ENCODE data around the gene RPTOR. TPM values are rescaled to one million over a fixed set of nuclear protein-coding genes. Genes with fewer than 3 reads are reported as not detected.

RPTOR gene
- total RNA-seq, 1 experiment from 2014 or later = 19.7 TPM

GRCh38 chr17:80822021-80822699 is 277.5 kb downstream of the RPTOR start:
- no peak for DNase-seq (ENCODE audit: extremely low read depth, low read depth)

- DNase-seq (ENCODE audit: extremely low read depth, low read depth) = no peak
These were observed 278.2 kb downstream of the RPTOR start for GRCh38 chr17:80822700-80823410.

GRCh38 chr17:80824549-80825470 is 280.2 kb downstream of the RPTOR start:
- DNase-seq (ENCODE audit: extremely low read depth, low read depth) = no peak

GRCh38 chr17:80825471-80826345 is 281.1 kb downstream of the RPTOR start:
- DNase-seq (ENCODE audit: extremely low read depth, low read depth) = no peak

- DNase-seq (ENCODE audit: extremely low read depth, low read depth) = no peak
These were observed 281.8 kb downstream of the RPTOR start for GRCh38 chr17:80826346-80826954.

- peak; percentile 45 for DNase-seq (ENCODE audit: extremely low read depth, low read depth)
These were observed 282.5 kb downstream of the RPTOR start for GRCh38 chr17:80826955-80827645.

- DNase-seq (ENCODE audit: extremely low read depth, low read depth) = no peak
These were observed 283.3 kb downstream of the RPTOR start for GRCh38 chr17:80827646-80828643.

GRCh38 chr17:80829166-80829813 is 284.7 kb downstream of the RPTOR start:
- no peak for DNase-seq (ENCODE audit: extremely low read depth, low read depth)

- DNase-seq (ENCODE audit: extremely low read depth, low read depth) = no peak
These were observed 285.6 kb downstream of the RPTOR start for GRCh38 chr17:80830020-80830780.

- no peak for DNase-seq (ENCODE audit: extremely low read depth, low read depth)
These were observed 286.9 kb downstream of the RPTOR start for GRCh38 chr17:80831491-80831890.

- peak; percentile 36 for DNase-seq (ENCODE audit: extremely low read depth, low read depth)
These were observed 287.6 kb downstream of the RPTOR start for GRCh38 chr17:80832266-80832676.

GRCh38 chr17:80832888-80833583 is 288.4 kb downstream of the RPTOR start:
- DNase-seq (ENCODE audit: extremely low read depth, low read depth) = peak; percentile 83

- DNase-seq (ENCODE audit: extremely low read depth, low read depth) = no peak
These were observed 289.6 kb downstream of the RPTOR start for GRCh38 chr17:80833952-80834892.

- DNase-seq (ENCODE audit: extremely low read depth, low read depth) = no peak
These were observed 290.2 kb downstream of the RPTOR start for GRCh38 chr17:80834893-80835275.
